RWPE2 (cell line): ENCODE data around the gene PFKP.

ENCODE experiments used
- ATAC-seq: fragments of 200-7000 bp; cut with Tn5 transposase; 3 replicates; pipeline ENCODE4 v1.9.1; 2021; ENCODE audit warnings: low read depth
- DNase-seq: peaks from one replicate; pipeline ENCODE4 v3.0.0-alpha.2; 2020; ENCODE audit warnings: low spot score
- H3K27ac ChIP-seq: fragments of 450-650 bp; 2 replicates; pipeline ENCODE4 v1.5.1; 2017; ENCODE audit warnings: mild to moderate bottlenecking; ENCODE audit not compliant: poor library complexity, severe bottlenecking
- H3K27me3 ChIP-seq: fragments of 250-450 bp; sonication (Bioruptor Pico); 2 replicates; pipeline ENCODE4 v1.5.1; 2021; ENCODE audit warnings: mild to moderate bottlenecking, moderate library complexity; ENCODE audit not compliant: insufficient read depth, poor library complexity, severe bottlenecking
- H3K36me3 ChIP-seq: fragments of 250-450 bp; sonication (Bioruptor Pico); 2 replicates; pipeline ENCODE4 v1.5.1; 2020; ENCODE audit warnings: low read depth, mild to moderate bottlenecking, moderate library complexity
- H3K4me1 ChIP-seq: fragments of 250-450 bp; sonication (Bioruptor Pico); 2 replicates; pipeline ENCODE4 v1.5.1; 2021; ENCODE audit warnings: mild to moderate bottlenecking, moderate library complexity; ENCODE audit not compliant: insufficient read depth, poor library complexity, severe bottlenecking
- H3K4me3 ChIP-seq: fragments of 250-450 bp; sonication (Bioruptor Pico); 2 replicates; pipeline ENCODE4 v1.5.1; 2021; ENCODE audit warnings: mild to moderate bottlenecking, moderate library complexity; ENCODE audit not compliant: severe bottlenecking
- H3K9me3 ChIP-seq: fragments of 250-450 bp; sonication (Bioruptor Pico); 2 replicates; pipeline ENCODE4 v1.5.1; 2021; ENCODE audit warnings: mild to moderate bottlenecking, moderate library complexity; ENCODE audit not compliant: severe bottlenecking
- CTCF ChIP-seq: fragments of 450-650 bp; IDR thresholded peaks from one replicate; pipeline ENCODE4 v1.5.1; 2017; ENCODE audit warnings: mild to moderate bottlenecking, moderate library complexity; ENCODE audit not compliant: poor library complexity, severe bottlenecking

PFKP gene

DNA sequence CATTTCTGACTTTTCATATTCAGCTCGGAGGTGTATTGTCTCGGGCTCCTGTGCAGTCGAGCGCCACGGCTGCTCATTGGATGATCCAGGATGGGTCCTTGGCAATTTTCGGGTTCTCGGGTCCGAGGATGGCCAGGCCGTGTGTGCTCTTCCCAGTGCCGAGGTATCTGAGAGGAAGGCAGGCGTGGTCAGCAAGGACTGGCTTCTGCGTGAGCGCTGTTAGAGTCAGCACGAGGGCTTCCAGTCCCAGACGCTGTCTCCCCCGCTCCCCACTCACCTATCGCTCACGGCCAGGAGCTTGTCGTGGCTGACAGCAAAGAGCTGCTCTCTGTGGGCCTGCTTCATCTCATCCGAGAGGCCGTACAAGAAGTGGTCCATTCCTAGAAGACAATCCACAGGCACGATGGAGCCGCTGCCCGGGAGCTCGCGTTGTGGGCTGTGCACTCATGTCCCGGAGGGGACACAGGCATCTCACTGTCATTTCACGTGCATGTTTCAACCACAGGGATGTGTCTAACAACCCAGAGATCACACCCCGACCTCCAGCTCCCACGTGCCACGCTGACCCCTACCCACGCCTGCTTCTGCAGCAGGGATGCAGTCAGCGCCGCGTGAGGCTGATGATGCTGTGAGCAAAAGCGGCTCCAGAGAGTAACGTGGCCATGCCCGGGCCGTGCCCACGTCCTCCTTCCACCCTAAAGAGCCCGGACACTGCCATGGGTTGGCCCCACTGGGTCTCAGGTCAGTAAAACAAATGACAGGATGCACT is 70.8 kb downstream of the PFKP start:
- ATAC-seq, result no peak

DNA sequence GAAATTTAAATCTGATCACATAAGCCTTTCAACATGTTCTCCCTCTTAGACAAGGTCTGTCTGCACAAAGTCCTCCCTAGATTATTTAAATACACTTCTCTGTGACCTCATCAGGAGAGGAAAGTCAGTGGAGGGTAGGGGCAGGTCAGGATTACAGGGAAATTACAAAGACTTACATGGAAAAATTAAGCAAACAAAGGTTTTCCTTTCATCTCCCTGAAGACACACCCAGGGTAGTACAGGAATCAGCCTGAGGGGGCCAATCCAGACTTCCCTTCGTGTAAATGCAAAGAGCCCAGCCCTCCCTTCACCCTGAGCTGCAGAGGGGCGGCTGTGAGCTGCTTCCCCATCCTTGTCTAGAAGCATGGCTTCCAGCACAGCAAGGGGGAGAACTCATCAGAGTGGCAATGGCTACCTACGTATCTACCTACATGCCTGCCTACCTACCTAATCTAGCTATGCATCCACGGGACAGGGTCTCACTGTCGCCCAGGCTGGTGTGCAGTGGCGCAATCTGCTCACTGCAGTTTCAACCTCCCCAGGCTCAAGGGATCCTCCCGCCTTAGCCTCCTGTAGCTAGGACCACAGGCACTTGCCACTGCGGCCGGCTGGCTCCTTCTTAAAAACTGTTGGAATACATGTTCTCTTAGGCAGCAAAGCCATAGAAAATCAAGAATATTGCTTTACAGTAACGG is 72.0 kb downstream of the PFKP start:
- ATAC-seq, result peak; percentile 11
- H3K36me3 ChIP-seq, result peaks cover 95% of the 10 kb centered on the region
- no peak for TF ChIP-seq CTCF
- H3K4me1 ChIP-seq, result no peaks in the 10 kb centered on the region
- no peaks in the 10 kb centered on the region for H3K9me3 ChIP-seq
- no peaks in the 10 kb centered on the region for H3K27me3 ChIP-seq
- no peak overlapping the region for H3K27ac ChIP-seq
- H3K4me3 ChIP-seq, result no peak overlapping the region
- no peak for DNase-seq

More for the DNA sequence above, 70.8 kb downstream of the PFKP start:
- Histone ChIP-seq H3K27ac (no peak overlapping the region), H3K9me3 (no peaks in the 10 kb centered on the region), H3K4me3 (no peak overlapping the region), H3K27me3 (no peaks in the 10 kb centered on the region), H3K4me1 (no peaks in the 10 kb centered on the region), H3K36me3 (peaks cover 97% of the 10 kb centered on the region)
- TF ChIP-seq CTCF, result no peak
- DNase-seq, result no peak

DNA sequence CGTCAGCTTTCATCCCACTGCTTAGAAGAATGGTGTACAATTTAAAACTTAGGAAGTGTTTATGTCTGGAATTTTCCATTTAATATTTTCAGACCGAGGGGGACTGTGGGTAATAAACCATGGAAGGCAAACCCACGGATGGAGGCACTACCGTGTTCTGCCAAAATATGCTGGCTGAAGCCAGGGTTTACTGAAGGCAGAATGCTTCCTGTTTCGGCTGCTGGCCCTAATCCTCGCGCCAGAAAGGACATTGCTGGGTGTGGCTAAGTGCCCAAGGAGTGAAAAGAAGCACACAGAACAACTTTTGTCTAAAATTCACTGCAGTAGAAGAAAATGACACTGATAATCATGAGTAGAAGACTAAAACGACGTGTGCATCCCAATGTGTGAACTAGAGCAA is 72.9 kb downstream of the PFKP start:
- Histone ChIP-seq H3K4me3 (no peak overlapping the region), H3K4me1 (no peaks in the 10 kb centered on the region), H3K9me3 (no peaks in the 10 kb centered on the region), H3K27ac (no peak overlapping the region), H3K27me3 (no peaks in the 10 kb centered on the region), H3K36me3 (peaks cover 95% of the 10 kb centered on the region)
- TF ChIP-seq CTCF, result no peak
- ATAC-seq (no peak), DNase-seq (no peak)

DNA sequence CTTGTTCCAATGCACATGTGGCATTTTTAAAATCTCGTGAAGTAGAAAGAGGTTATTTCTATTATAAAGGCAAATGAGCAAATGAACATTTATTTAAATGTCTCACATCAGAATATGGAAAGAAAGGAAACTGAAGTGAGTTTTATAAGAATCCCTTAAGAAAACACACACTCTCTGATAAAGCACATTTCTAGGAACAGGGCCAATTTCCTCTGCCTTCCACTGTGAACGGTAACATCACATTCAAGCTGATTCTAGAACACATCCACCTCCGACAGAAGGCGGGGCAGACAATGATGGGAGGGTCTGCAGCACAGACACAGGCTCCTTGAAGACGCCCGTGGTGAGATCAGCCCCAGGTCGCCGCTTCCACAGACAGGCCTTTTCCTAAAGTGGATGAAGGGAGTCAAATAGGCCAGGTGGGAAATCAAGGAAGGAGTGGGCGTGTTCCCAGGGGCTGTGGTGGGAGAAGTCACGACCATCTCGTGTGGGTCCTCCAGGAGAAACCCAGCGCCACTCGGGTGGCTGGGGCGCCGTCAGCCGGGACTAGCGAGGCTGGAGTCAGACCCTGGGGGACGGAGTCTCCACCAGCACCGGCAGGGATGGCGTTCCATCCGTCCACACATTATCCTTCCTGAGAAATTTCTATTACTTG is 74.1 kb downstream of the PFKP start:
- peaks cover 94% of the 10 kb centered on the region for H3K36me3 ChIP-seq
- no peak for TF ChIP-seq CTCF
- H3K27me3 ChIP-seq, result no peaks in the 10 kb centered on the region
- DNase-seq (no peak), ATAC-seq (no peak)
- no peak overlapping the region for H3K27ac ChIP-seq
- no peaks in the 10 kb centered on the region for H3K4me1 ChIP-seq
- H3K4me3 ChIP-seq, result no peak overlapping the region
- H3K9me3 ChIP-seq, result no peaks in the 10 kb centered on the region
